Measurements from ENCODE around the gene EXOC1.

DNA sequence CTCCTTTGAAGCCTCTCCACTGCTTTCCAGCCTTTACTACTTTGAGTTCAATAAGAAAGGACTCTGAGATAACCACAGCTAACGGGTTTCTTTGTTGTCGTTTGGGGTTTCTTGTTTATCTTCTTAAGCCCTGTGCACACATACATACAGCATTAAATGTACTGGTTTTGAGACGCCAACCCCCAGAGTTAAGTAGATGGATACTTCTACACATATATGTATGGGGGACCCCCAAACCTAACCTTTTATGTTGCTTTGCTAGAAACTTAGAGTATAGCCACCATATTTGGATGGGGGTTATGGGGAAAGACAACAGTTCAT, 96.0 kb downstream of the EXOC1 start:
- TF ChIP-seq, protein P1, sequence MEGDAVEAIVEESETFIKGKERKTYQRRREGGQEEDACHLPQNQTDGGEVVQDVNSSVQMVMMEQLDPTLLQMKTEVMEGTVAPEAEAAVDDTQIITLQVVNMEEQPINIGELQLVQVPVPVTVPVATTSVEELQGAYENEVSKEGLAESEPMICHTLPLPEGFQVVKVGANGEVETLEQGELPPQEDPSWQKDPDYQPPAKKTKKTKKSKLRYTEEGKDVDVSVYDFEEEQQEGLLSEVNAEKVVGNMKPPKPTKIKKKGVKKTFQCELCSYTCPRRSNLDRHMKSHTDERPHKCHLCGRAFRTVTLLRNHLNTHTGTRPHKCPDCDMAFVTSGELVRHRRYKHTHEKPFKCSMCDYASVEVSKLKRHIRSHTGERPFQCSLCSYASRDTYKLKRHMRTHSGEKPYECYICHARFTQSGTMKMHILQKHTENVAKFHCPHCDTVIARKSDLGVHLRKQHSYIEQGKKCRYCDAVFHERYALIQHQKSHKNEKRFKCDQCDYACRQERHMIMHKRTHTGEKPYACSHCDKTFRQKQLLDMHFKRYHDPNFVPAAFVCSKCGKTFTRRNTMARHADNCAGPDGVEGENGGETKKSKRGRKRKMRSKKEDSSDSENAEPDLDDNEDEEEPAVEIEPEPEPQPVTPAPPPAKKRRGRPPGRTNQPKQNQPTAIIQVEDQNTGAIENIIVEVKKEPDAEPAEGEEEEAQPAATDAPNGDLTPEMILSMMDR (conservative IDR thresholded peaks at IDR 0.05 in 1 of 2, IDR thresholded peaks at IDR 0.05 in 1 of 2; ENCODE audit: extremely low read depth in 1 of 2, insufficient read depth in 1 of 2, low read depth in 1 of 2, low read length in 2 of 2): no peak
- no peak for TF ChIP-seq EZH2 (IDR thresholded peaks at IDR 0.05; ENCODE audit: borderline replicate concordance, low read length)

All from mammary epithelial cell (primary cell).